Right atrium auricular region (tissue), 2 donors: ENCODE measurements around the gene LCLAT1. TPM values are rescaled to one million over a fixed set of nuclear protein-coding genes. Genes with fewer than 3 reads are reported as not detected.

ENCODE experiments used
- DNase-seq: peaks from one replicate; pipeline ENCODE4 v3.0.0-alpha.2; 2019; ENCODE audit warnings: low spot score
- H3K27ac ChIP-seq, 2 donors: fragments of 200-600 bp; sonication (generic); 1 replicate in 1 of 2; 2 replicates in 1 of 2; pipeline ENCODE4 v1.5.1; 2016 to 2019
- H3K27me3 ChIP-seq, 2 donors: fragments of 200-600 bp; sonication (generic); one replicate each; pipeline versions ENCODE4 v1.5.1 to v1.6.0; 2017 to 2019
- H3K36me3 ChIP-seq: fragments of 200-600 bp; sonication (generic); one replicate; pipeline ENCODE4 v1.5.1; 2016
- H3K4me1 ChIP-seq, 2 donors: fragments of 200-600 bp; sonication (generic); one replicate each; pipeline versions ENCODE4 v1.5.1 to v1.6.0; 2017 to 2019
- H3K4me3 ChIP-seq, 2 donors: fragments of 200-600 bp; sonication (generic); 1 replicate in 1 of 2; 2 replicates in 1 of 2; pipeline ENCODE4 v1.5.1; 2017 to 2019; ENCODE audit warnings: mild to moderate bottlenecking in 1 of 2, moderate library complexity in 1 of 2
- H3K9me3 ChIP-seq, 2 donors: fragments of 200-600 bp; sonication (generic); one replicate each; pipeline ENCODE4 v1.5.1; 2019
- total RNA-seq, 2 donors: library from RNA; depleted of rRNA; stranded (reverse); fragments of >200 nt; gene quantifications; one replicate each; pipeline ENCODE4 v1.1.0, GENCODE V29; 2016
- TF ChIP-seq, protein P1 (sequence below), 2 donors: fragments of 200-600 bp; sonication (generic); IDR thresholded peaks; one replicate each; pipeline ENCODE4 v1.5.1; 2019; ENCODE audit warnings: antibody characterized with exemption in 2 of 2

Gene LCLAT1
- total RNA-seq, 2 donors from 2014 or later = 13.2 to 14.3 TPM

DNA sequence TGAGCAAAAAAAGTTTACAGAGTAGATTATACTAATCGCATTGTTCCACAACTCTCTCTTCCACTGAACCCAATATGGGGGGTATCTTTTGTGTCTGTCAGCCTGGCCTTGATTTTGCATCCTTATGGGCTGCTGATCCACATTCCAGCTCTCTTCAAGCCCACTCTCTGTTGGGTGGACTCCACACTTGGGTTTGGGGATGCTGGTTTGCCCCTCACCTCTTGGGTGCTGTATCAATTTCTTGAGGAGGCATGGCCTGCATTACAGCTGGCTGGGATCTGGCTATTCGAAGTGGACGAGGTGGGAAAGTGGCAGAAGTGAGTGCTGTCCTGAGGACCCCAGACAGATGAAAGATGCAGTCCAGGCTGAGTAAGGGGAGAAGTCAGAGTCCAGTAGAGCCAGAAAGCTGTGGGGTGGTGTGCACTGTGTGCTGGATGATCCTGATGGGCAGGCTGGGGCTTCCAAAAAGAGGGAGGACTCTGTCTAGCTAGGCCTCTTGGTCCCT lies 218.8 kb downstream of the LCLAT1 start:
- Histone ChIP-seq H3K4me1 (peaks cover 0 to 6% of the 10 kb centered on the region in 2 donors), H3K36me3 (no peaks in the 10 kb centered on the region), H3K27me3 (no peaks in the 10 kb centered on the region), H3K9me3 (peaks cover 0 to 16% of the 10 kb centered on the region in 2 donors), H3K4me3 (no peak overlapping the region), H3K27ac (peak overlapping the region in 1 of 2 donors; percentile 16)
- TF ChIP-seq, protein P1, sequence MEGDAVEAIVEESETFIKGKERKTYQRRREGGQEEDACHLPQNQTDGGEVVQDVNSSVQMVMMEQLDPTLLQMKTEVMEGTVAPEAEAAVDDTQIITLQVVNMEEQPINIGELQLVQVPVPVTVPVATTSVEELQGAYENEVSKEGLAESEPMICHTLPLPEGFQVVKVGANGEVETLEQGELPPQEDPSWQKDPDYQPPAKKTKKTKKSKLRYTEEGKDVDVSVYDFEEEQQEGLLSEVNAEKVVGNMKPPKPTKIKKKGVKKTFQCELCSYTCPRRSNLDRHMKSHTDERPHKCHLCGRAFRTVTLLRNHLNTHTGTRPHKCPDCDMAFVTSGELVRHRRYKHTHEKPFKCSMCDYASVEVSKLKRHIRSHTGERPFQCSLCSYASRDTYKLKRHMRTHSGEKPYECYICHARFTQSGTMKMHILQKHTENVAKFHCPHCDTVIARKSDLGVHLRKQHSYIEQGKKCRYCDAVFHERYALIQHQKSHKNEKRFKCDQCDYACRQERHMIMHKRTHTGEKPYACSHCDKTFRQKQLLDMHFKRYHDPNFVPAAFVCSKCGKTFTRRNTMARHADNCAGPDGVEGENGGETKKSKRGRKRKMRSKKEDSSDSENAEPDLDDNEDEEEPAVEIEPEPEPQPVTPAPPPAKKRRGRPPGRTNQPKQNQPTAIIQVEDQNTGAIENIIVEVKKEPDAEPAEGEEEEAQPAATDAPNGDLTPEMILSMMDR (IDR thresholded peaks at IDR 0.05) = no peak
- peak; percentile 26 for DNase-seq

DNA sequence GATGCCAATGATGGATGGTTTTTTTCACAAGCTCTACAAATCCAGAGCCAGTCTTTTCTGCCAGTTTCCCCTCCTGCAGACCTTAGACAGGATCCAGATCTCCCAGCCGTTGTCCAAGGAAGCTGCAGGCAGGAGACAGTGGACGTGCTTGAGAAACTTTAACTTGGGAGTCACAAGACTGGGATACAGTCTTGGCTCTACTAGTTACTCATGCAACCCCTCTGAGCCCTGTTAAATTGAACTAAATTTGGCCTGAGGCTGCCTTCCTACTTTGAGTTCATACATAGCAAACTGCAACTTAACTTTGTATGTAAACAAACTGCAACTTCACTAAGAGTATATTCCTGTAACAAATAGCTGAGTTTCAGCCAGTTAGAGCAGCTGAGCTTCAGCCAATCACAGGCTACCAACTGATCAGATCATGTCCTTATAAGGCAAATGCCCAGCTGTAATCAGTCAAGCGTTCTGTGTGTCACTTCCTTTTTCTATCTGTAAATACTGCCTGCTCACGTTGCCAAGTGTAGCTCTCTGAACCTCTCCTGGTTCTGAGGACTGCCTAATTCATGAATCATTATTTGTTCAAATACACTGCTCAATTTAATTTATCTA lies 219.3 kb downstream of the LCLAT1 start:
- Histone ChIP-seq H3K27me3 (no peaks in the 10 kb centered on the region), H3K4me3 (no peak overlapping the region), H3K36me3 (no peaks in the 10 kb centered on the region), H3K9me3 (peaks cover 0 to 16% of the 10 kb centered on the region in 2 donors), H3K27ac (peak overlapping the region in 1 of 2 donors; percentile 16), H3K4me1 (peaks cover 0 to 6% of the 10 kb centered on the region in 2 donors)
- DNase-seq = peak; percentile 58
- TF ChIP-seq, protein P1 (IDR thresholded peaks at IDR 0.05) = no peak

GRCh38 chr2:30670453-30670852 lies 223.4 kb downstream of the LCLAT1 start:
- DNase-seq = no peak
- H3K4me3 ChIP-seq = no peak overlapping the region
- peaks cover 0 to 16% of the 10 kb centered on the region in 2 donors for H3K9me3 ChIP-seq
- H3K27ac ChIP-seq = no peak overlapping the region
- H3K4me1 ChIP-seq = peaks cover 0 to 6% of the 10 kb centered on the region in 2 donors
- H3K36me3 ChIP-seq = no peaks in the 10 kb centered on the region
- TF ChIP-seq, protein P1 (IDR thresholded peaks at IDR 0.05) = no peak
- no peaks in the 10 kb centered on the region for H3K27me3 ChIP-seq

DNA sequence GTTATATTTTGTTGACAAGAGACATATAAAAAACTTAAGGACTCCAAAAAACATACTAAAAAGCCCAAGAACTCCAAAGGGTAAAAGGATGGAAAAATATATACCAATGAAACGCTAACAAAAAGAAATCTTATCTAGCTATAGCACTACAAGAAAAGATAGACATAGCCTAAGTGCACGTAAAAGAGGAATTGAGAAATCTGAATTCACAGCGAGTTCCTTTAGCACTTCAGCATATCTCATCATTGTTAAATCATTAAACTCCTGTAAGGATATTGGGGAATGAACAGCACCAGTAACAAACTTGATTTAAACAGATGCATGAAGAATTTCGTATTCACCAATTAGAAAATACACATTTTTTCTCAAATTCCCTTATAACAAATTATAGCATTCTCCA lies 226.1 kb downstream of the LCLAT1 start:
- no peaks in the 10 kb centered on the region for H3K27me3 ChIP-seq

GRCh38 chr2:30675758-30676157 lies 228.7 kb downstream of the LCLAT1 start:
- Histone ChIP-seq H3K4me1 (no peaks in the 10 kb centered on the region), H3K36me3 (no peaks in the 10 kb centered on the region), H3K9me3 (no peaks in the 10 kb centered on the region), H3K27me3 (no peaks in the 10 kb centered on the region), H3K4me3 (no peak overlapping the region), H3K27ac (no peak overlapping the region)
- DNase-seq = peak; percentile 9
- TF ChIP-seq, protein P1 (IDR thresholded peaks at IDR 0.05) = no peak

More for the DNA sequence above, 226.1 kb downstream of the LCLAT1 start:
- Histone ChIP-seq H3K4me3 (no peak overlapping the region), H3K4me1 (no peaks in the 10 kb centered on the region), H3K36me3 (no peaks in the 10 kb centered on the region), H3K9me3 (peaks cover 0 to 16% of the 10 kb centered on the region in 2 donors), H3K27ac (no peak overlapping the region)
- TF ChIP-seq, protein P1 (IDR thresholded peaks at IDR 0.05) = no peak
- DNase-seq = no peak
